ENCODE measurements around the gene OR10P1. TPM values are rescaled to one million over a fixed set of nuclear protein-coding genes. Genes with fewer than 3 reads are reported as not detected.
A peak's percentile ranks its signal among the peaks of the same experiment; 100 is the strongest.

Gene OR10P1
- total and polyA plus RNA-seq, 3 donors from 2014 or later = not detected

DNA sequence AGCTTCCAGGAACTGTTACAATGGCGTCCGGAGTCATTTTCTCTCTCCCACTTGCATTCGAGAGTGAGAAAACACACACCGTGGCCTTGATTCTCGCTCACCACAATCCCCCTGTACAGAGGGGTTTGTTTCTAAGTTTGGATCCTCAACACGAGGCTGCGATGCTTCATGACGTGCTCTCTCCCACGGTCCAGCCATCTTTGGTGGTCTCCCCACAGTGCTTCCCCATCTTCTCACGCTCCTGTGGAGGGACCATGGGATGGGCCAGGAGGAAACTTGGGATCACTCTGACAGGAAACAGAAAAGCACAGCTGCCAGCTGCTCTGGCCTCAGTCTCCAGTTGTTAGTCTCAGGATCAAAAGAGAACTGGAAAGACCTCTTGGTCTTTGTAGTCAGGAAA, 28.1 kb downstream of the OR10P1 start:
- 79 to 86% methylated on average over 10 of the region's 10 CpGs for WGBS, 2 donors
- Histone ChIP-seq H3K4me1 (no peaks in the 10 kb centered on the region), H3K36me3 (ENCODE audit: low read depth, missing control alignments) (no peaks in the 10 kb centered on the region), H3K4me3 (no peak overlapping the region), H3K27me3 (no peaks in the 10 kb centered on the region), H3K27ac (no peak overlapping the region), H3K9me3 (no peaks in the 10 kb centered on the region)
- peak; percentile 9 for DNase-seq
- TF ChIP-seq, protein P1, sequence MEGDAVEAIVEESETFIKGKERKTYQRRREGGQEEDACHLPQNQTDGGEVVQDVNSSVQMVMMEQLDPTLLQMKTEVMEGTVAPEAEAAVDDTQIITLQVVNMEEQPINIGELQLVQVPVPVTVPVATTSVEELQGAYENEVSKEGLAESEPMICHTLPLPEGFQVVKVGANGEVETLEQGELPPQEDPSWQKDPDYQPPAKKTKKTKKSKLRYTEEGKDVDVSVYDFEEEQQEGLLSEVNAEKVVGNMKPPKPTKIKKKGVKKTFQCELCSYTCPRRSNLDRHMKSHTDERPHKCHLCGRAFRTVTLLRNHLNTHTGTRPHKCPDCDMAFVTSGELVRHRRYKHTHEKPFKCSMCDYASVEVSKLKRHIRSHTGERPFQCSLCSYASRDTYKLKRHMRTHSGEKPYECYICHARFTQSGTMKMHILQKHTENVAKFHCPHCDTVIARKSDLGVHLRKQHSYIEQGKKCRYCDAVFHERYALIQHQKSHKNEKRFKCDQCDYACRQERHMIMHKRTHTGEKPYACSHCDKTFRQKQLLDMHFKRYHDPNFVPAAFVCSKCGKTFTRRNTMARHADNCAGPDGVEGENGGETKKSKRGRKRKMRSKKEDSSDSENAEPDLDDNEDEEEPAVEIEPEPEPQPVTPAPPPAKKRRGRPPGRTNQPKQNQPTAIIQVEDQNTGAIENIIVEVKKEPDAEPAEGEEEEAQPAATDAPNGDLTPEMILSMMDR (IDR thresholded peaks at IDR 0.05) = no peak
- no peak for TF ChIP-seq POLR2A (IDR thresholded peaks at IDR 0.05)
- intact Hi-C loops (cut with DNase I; ENCODE audit: low total_unique reads) = no loop called here

DNA sequence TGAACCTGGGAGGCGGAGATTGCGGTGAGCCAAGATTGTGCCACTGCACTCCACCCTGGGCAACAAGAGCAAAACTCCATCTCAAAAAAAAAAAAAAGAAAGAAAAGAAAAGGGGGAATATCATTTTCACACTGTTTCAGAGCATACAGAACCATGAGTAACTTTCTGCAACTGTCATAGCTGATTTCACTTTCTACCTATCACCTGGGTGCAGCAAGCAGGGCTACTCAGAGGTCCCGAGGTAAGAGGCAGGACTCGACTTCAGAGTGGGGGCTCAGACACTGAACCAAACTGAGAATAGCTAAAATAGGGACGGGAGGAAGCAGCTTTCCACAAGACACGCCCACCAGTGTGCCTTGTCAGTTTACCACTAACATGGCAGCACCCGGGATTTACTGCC, 29.8 kb downstream of the OR10P1 start:
- intact Hi-C loops (cut with DNase I; ENCODE audit: low total_unique reads) = no loop called here
- TF ChIP-seq, protein P1 (IDR thresholded peaks at IDR 0.05) = no peak
- TF ChIP-seq POLR2A (IDR thresholded peaks at IDR 0.05) = no peak
- Histone ChIP-seq H3K27ac (no peak overlapping the region), H3K4me3 (no peak overlapping the region), H3K36me3 (ENCODE audit: low read depth, missing control alignments) (no peaks in the 10 kb centered on the region), H3K27me3 (no peaks in the 10 kb centered on the region), H3K4me1 (no peaks in the 10 kb centered on the region), H3K9me3 (no peaks in the 10 kb centered on the region)
- peak; percentile 11 for DNase-seq
- WGBS, 2 donors = 50 to 64% methylated on average over 7 of the region's 7 CpGs

DNA sequence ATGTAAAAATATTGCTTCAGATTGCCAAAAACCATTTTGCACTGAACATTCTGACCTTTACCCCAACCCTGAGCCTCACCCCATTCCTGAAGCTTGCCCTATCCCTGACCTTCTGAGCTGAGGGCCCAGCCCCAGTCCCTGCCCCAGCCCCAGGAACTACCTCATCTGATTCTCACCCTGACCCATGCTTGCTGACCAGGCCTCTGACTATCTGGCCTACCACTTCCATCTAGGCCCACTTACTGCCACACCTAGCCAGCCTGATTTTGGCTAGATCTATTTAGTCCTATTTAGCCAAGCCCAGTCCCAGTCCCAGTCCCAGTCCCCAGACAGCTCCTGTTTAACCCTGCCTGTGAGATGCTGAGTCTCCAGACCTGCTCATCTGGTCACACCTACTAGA, 33.6 kb downstream of the OR10P1 start:
- H3K36me3 ChIP-seq (ENCODE audit: low read depth, missing control alignments) = no peaks in the 10 kb centered on the region
- peak; percentile 12 for DNase-seq
- intact Hi-C loops (cut with DNase I; ENCODE audit: low total_unique reads) = no loop called here
- no peaks in the 10 kb centered on the region for H3K4me1 ChIP-seq
- H3K4me3 ChIP-seq = no peak overlapping the region
- TF ChIP-seq, protein P1 (IDR thresholded peaks at IDR 0.05) = no peak
- H3K9me3 ChIP-seq = no peaks in the 10 kb centered on the region
- no peaks in the 10 kb centered on the region for H3K27me3 ChIP-seq
- H3K27ac ChIP-seq = no peak overlapping the region

DNA sequence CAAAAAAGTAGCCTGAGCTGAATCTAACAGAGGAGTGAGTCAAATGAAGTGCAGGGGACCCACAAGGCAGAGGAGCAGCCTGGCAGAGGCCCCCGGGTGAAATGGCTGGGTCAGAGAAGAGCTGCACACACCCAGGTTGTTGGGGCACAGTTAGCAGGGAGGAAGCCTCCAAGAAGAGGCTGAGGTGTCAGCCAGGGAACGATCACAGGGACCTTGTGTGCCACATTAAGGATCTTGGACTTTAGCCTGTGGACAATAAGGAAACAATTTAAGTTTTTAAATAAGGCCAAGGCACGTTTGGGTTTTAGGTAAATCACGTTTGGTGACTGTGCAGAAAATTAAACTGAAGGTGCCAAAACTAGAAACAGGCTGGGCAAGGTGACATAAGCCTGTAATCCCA, 35.1 kb downstream of the OR10P1 start:
- no peak overlapping the region for H3K27ac ChIP-seq
- intact Hi-C loops (cut with DNase I; ENCODE audit: low total_unique reads) = no loop called here
- no peak for TF ChIP-seq POLR2A (IDR thresholded peaks at IDR 0.05)
- TF ChIP-seq, protein P1 (IDR thresholded peaks at IDR 0.05) = no peak
- H3K27me3 ChIP-seq = no peaks in the 10 kb centered on the region
- no peaks in the 10 kb centered on the region for H3K9me3 ChIP-seq
- H3K4me1 ChIP-seq = no peaks in the 10 kb centered on the region
- no peaks in the 10 kb centered on the region for H3K36me3 ChIP-seq (ENCODE audit: low read depth, missing control alignments)
- DNase-seq = no peak
- WGBS, 2 donors = 55 to 67% methylated on average over 4 of the region's 4 CpGs
- H3K4me3 ChIP-seq = no peak overlapping the region

DNA sequence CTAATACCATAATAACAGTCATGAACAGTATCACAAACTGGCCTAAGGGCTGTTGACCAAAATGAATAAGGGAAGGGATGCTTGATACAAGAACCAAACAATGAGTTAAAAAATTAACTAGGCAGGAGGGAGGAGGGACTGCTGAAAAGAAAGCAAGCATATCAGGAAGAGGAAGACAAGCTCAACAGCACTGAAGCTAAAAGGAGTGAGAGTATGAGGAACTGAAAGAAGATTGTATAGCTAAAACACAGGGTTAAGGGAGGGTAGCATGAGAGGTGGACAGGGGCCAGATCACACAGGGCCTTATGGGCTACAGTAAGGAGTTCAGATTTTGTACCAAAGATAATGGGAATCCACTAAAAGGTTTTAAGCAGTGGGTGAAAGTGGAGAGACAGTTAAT, 36.9 kb downstream of the OR10P1 start:
- DNase-seq = no peak
- H3K4me3 ChIP-seq = no peak overlapping the region
- intact Hi-C loops (cut with DNase I; ENCODE audit: low total_unique reads) = no loop called here
- H3K27ac ChIP-seq = no peak overlapping the region
- H3K4me1 ChIP-seq = no peaks in the 10 kb centered on the region
- H3K9me3 ChIP-seq = no peaks in the 10 kb centered on the region
- H3K36me3 ChIP-seq (ENCODE audit: low read depth, missing control alignments) = no peaks in the 10 kb centered on the region
- no peaks in the 10 kb centered on the region for H3K27me3 ChIP-seq
- TF ChIP-seq POLR2A (IDR thresholded peaks at IDR 0.05) = no peak
- TF ChIP-seq, protein P1 (IDR thresholded peaks at IDR 0.05) = no peak

Data from testis (tissue), 3 donors.